Mammary epithelial cell (primary cell): Measurements from ENCODE around the gene SUFU.

Experiments
- CTCF ChIP-seq, 2 donors: IDR thresholded peaks in 1 of 2; conservative IDR thresholded peaks in 1 of 2; 2 replicates each; pipeline ENCODE4 v1.5.1; 2011 to 2012; ENCODE audit warnings: inconsistent platforms in 2 of 2, low read length in 2 of 2, mild to moderate bottlenecking in 2 of 2, control low read depth in 1 of 2, low read depth in 1 of 2; ENCODE audit not compliant: insufficient read depth in 1 of 2; ENCODE audit errors: extremely low read depth in 1 of 2
- EZH2 ChIP-seq: IDR thresholded peaks from 2 replicates; pipeline ENCODE4 v1.6.1; 2012; ENCODE audit warnings: low read length, inconsistent platforms, borderline replicate concordance

GRCh38 chr10:102462512-102463054 lies 41.2 kb upstream of the SUFU start:
- TF ChIP-seq CTCF (conservative IDR thresholded peaks at IDR 0.05 in 1 of 2, IDR thresholded peaks at IDR 0.05 in 1 of 2; ENCODE audit: extremely low read depth in 1 of 2, insufficient read depth in 1 of 2, low read depth in 1 of 2, low read length in 2 of 2) (no peak), EZH2 (no peak)
